ENCODE data around the gene HTT.

Gene HTT

GRCh38 chr4:3128058-3128457 lies 53.6 kb downstream of the HTT start:
- H3K27me3 ChIP-seq (ENCODE audit: control insufficient read depth, insufficient read depth, low read length), result no peaks in the 10 kb centered on the region
- H3K9me3 ChIP-seq (ENCODE audit: control insufficient read depth, low read length), result no peaks in the 10 kb centered on the region
- H3K9ac ChIP-seq, result no peak overlapping the region
- H3K4me1 ChIP-seq, result no peaks in the 10 kb centered on the region
- TF ChIP-seq, protein P1, sequence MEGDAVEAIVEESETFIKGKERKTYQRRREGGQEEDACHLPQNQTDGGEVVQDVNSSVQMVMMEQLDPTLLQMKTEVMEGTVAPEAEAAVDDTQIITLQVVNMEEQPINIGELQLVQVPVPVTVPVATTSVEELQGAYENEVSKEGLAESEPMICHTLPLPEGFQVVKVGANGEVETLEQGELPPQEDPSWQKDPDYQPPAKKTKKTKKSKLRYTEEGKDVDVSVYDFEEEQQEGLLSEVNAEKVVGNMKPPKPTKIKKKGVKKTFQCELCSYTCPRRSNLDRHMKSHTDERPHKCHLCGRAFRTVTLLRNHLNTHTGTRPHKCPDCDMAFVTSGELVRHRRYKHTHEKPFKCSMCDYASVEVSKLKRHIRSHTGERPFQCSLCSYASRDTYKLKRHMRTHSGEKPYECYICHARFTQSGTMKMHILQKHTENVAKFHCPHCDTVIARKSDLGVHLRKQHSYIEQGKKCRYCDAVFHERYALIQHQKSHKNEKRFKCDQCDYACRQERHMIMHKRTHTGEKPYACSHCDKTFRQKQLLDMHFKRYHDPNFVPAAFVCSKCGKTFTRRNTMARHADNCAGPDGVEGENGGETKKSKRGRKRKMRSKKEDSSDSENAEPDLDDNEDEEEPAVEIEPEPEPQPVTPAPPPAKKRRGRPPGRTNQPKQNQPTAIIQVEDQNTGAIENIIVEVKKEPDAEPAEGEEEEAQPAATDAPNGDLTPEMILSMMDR (IDR thresholded peaks at IDR 0.05), result no peak
- H3K4me2 ChIP-seq (ENCODE audit: low read length), result no peak overlapping the region
- H3K27ac ChIP-seq, result no peak overlapping the region
- H2AFZ ChIP-seq, result no peak overlapping the region
- no peaks in the 10 kb centered on the region for H3K79me2 ChIP-seq
- H3K36me3 ChIP-seq (ENCODE audit: control insufficient read depth, insufficient read depth, low read length), result no peaks in the 10 kb centered on the region
- no peak overlapping the region for H3K4me3 ChIP-seq (ENCODE audit: low read depth, low read length)

DNA sequence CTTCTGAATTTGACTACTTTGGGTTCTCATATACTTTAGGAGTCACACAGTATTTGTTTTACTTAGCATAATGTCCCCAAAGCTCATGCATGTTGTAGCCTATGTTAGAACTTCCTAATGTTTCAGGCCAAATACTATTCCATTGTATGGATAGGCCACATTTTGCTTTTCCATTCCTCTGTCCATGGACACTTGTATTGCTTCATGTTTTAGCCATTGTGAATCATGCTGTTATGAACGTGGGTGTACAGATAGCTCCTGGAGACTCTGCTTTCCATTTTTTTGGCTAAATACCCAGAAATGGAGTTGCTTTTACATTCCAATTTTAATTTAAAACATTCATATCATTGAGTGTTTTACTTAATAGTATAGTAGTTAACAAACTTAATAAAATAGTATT lies 54.5 kb downstream of the HTT start:
- no peak overlapping the region for H3K4me2 ChIP-seq (ENCODE audit: low read length)
- no peak overlapping the region for H3K4me3 ChIP-seq (ENCODE audit: low read depth, low read length)
- TF ChIP-seq, protein P1 (IDR thresholded peaks at IDR 0.05), result no peak
- H3K9me3 ChIP-seq (ENCODE audit: control insufficient read depth, low read length), result no peaks in the 10 kb centered on the region
- H3K27ac ChIP-seq, result no peak overlapping the region
- no peaks in the 10 kb centered on the region for H3K27me3 ChIP-seq (ENCODE audit: control insufficient read depth, insufficient read depth, low read length)
- H3K79me2 ChIP-seq, result no peaks in the 10 kb centered on the region
- no peaks in the 10 kb centered on the region for H3K36me3 ChIP-seq (ENCODE audit: control insufficient read depth, insufficient read depth, low read length)
- H2AFZ ChIP-seq, result no peak overlapping the region
- no peaks in the 10 kb centered on the region for H3K4me1 ChIP-seq
- no peak overlapping the region for H3K9ac ChIP-seq

DNA sequence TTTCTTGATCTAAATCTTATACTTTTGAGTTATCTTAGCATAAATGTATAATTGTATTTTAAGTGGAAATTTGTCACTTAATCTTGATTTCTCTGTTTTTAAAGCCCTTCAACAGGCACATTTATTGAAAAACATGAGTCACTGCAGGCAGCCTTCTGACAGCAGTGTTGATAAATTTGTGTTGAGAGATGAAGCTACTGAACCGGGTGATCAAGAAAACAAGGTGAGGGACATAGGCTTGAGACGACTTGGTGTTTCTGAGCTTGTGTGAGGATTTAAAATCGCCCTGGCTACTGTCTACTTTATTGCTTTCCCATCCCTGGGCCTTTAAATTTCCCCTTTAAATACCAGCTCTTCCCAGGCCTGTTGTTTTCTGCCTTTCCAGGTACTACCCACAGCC lies 55.7 kb downstream of the HTT start:
- Histone ChIP-seq H3K4me2 (ENCODE audit: low read length) (no peak overlapping the region), H3K4me3 (ENCODE audit: low read depth, low read length) (no peak overlapping the region), H3K36me3 (ENCODE audit: control insufficient read depth, insufficient read depth, low read length) (no peaks in the 10 kb centered on the region), H3K27me3 (ENCODE audit: control insufficient read depth, insufficient read depth, low read length) (no peaks in the 10 kb centered on the region), H3K79me2 (no peaks in the 10 kb centered on the region), H3K27ac (no peak overlapping the region), H3K4me1 (no peaks in the 10 kb centered on the region), H3K9ac (no peak overlapping the region), H3K9me3 (ENCODE audit: control insufficient read depth, low read length) (no peaks in the 10 kb centered on the region), H2AFZ (no peak overlapping the region)
- TF ChIP-seq, protein P1 (IDR thresholded peaks at IDR 0.05), result no peak

DNA sequence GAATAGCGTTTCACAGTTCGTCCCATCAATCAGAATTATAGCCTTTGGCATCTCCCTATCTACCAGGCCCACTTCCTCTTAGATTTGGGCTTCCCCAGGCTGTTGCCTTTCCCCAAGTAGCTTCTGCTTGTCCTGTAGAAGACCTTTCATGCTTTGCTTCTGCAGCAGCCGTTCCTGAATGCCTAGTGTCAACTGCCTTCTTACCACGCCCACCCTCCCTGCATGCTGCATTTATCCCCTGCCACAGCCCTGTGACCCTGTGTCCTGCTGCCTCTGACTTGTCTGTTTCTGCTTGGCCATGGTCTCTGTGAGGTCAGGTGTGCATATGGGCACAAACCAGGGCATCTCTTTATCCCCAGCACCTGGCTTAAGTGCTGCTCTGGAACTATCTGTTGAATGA lies 56.3 kb downstream of the HTT start:
- no peak overlapping the region for H3K4me3 ChIP-seq (ENCODE audit: low read depth, low read length)
- H3K4me2 ChIP-seq (ENCODE audit: low read length), result no peak overlapping the region
- no peaks in the 10 kb centered on the region for H3K4me1 ChIP-seq
- H3K9me3 ChIP-seq (ENCODE audit: control insufficient read depth, low read length), result no peaks in the 10 kb centered on the region
- H3K79me2 ChIP-seq, result no peaks in the 10 kb centered on the region
- no peak overlapping the region for H2AFZ ChIP-seq
- TF ChIP-seq, protein P1 (IDR thresholded peaks at IDR 0.05), result no peak
- H3K9ac ChIP-seq, result no peak overlapping the region
- no peaks in the 10 kb centered on the region for H3K27me3 ChIP-seq (ENCODE audit: control insufficient read depth, insufficient read depth, low read length)
- no peak overlapping the region for H3K27ac ChIP-seq
- H3K36me3 ChIP-seq (ENCODE audit: control insufficient read depth, insufficient read depth, low read length), result no peaks in the 10 kb centered on the region

DNA sequence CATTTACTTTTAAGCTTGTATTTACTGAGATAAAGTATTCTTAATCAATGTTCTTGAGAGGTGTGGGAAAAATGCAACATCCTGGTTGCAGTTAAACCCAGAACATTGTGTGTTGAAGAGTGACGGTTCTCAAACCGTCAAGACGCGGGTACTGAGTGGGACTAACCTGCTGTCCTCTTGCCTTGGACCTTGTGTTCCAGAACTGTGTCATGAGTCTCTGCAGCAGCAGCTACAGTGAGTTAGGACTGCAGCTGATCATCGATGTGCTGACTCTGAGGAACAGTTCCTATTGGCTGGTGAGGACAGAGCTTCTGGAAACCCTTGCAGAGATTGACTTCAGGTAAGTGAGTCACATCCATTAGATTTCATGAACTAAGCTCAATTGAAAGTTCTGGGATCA lies 59.7 kb downstream of the HTT start:
- H3K4me3 ChIP-seq (ENCODE audit: low read depth, low read length), result no peak overlapping the region

More for the DNA sequence above, 59.7 kb downstream of the HTT start:
- Histone ChIP-seq H3K27me3 (ENCODE audit: control insufficient read depth, insufficient read depth, low read length) (no peaks in the 10 kb centered on the region), H3K9ac (no peak overlapping the region), H2AFZ (no peak overlapping the region), H3K9me3 (ENCODE audit: control insufficient read depth, low read length) (no peaks in the 10 kb centered on the region), H3K36me3 (ENCODE audit: control insufficient read depth, insufficient read depth, low read length) (no peaks in the 10 kb centered on the region), H3K4me2 (ENCODE audit: low read length) (no peak overlapping the region), H3K79me2 (no peaks in the 10 kb centered on the region), H3K27ac (no peak overlapping the region), H3K4me1 (no peaks in the 10 kb centered on the region)
- TF ChIP-seq, protein P1 (IDR thresholded peaks at IDR 0.05), result no peak
